Esophagus (tissue), 2 donors: ENCODE data around the gene CAP2. TPM values are rescaled to one million over a fixed set of nuclear protein-coding genes. Genes with fewer than 3 reads are reported as not detected.
A peak's percentile ranks its signal among the peaks of the same experiment; 100 is the strongest.

ENCODE experiments used
- H3K27ac ChIP-seq, 2 donors: one replicate each; pipeline ENCODE4 v1.5.1; 2013; ENCODE audit warnings: low read depth in 2 of 2, mild to moderate bottlenecking in 2 of 2, inconsistent platforms in 1 of 2, low read length in 1 of 2, moderate library complexity in 1 of 2
- H3K27me3 ChIP-seq, 2 donors: one replicate each; pipeline ENCODE4 v1.6.1; 2013; ENCODE audit warnings: low read length in 2 of 2, control low read depth in 1 of 2, mild to moderate bottlenecking in 1 of 2; ENCODE audit not compliant: insufficient read depth in 2 of 2, control insufficient read depth in 1 of 2
- H3K36me3 ChIP-seq, 2 donors: one replicate each; pipeline ENCODE4 v1.6.1; 2013; ENCODE audit warnings: low read length in 1 of 2; ENCODE audit not compliant: control insufficient read depth in 2 of 2, insufficient read depth in 2 of 2
- H3K4me1 ChIP-seq, 2 donors: one replicate each; pipeline ENCODE4 v1.6.1; 2013; ENCODE audit warnings: low read length in 1 of 2; ENCODE audit not compliant: control insufficient read depth in 2 of 2, insufficient read depth in 2 of 2
- H3K4me3 ChIP-seq, 2 donors: one replicate each; pipeline ENCODE4 v1.5.1; 2013; ENCODE audit warnings: low read length in 2 of 2, mild to moderate bottlenecking in 2 of 2, low read depth in 1 of 2, moderate library complexity in 1 of 2
- H3K9me3 ChIP-seq, 2 donors: one replicate each; pipeline ENCODE4 v1.6.1; 2013; ENCODE audit warnings: mild to moderate bottlenecking in 2 of 2, low read depth in 1 of 2, low read length in 1 of 2, moderate library complexity in 1 of 2; ENCODE audit not compliant: control insufficient read depth in 2 of 2, insufficient read depth in 1 of 2
- WGBS, 2 donors: extraction: QIAGEN DNeasy Blood & Tissue Kit; methylation state at CpG; one replicate each; pipeline ENCODE4 v1.1.7; 2013; 5-methylcytosine and 5-hydroxymethylcytosine counted together
- polyA plus RNA-seq, 2 donors: library from polyadenylated mRNA; stranded (reverse); fragments of 200-250 nt; gene quantifications; one replicate each; pipeline ENCODE4 v1.2.3, GENCODE V29; 2013
- donor health status: healthy with polysubstance abuse.
- donor health status: Bipolar disorder and iron deficiency.

CAP2 gene
- polyA plus RNA-seq, 2 donors, result 4.8 to 5.7 TPM

DNA sequence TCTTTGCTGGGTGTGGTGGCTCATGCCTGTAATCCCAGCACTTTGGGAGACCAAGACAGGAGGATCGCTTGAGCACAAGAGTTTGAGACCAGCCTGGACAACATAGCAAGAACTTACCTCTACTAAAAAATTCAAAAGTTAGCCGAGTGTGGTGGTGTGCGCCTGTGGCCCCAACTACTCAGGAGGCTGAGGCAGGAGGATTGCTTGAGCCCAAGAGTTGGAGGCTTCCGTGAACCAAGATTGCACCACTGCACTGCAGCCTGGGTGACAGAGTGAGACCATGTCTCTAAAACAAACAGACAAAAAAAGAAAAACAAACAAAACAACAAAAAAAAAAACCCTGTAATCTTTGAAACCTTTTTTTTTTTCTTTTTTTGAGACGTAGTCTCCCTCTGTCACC, 67.5 kb downstream of the CAP2 start:
- no peaks in the 10 kb centered on the region for H3K4me1 ChIP-seq
- H3K36me3 ChIP-seq, result no peaks in the 10 kb centered on the region
- WGBS, 2 donors, result 95 to 96% methylated on average over 5 of the region's 5 CpGs
- no peaks in the 10 kb centered on the region for H3K27me3 ChIP-seq
- H3K9me3 ChIP-seq, result no peaks in the 10 kb centered on the region
- H3K27ac ChIP-seq, result no peak overlapping the region
- H3K4me3 ChIP-seq, result no peak overlapping the region

DNA sequence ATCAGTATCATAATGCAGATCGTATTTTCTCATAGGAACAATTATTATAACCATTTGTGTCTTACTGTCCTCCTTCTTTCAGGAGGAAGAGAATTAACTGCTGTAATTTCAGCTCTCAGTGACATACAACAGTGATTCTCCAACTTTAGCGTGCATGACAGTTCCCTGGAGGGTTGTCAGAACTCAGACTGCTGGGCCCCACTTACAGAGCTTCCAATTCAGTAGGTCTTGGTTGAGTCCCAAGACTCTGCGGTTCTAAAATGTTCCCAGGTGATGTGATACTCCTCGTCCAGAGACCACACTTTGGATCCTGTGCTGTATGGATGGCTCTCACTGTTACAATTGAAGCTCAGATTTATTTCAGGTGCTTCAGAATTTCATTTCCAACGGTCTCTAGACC, 72.8 kb downstream of the CAP2 start:
- WGBS, 2 donors, result 89 to 90% methylated on average over 5 of the region's 5 CpGs
- Histone ChIP-seq H3K36me3 (no peaks in the 10 kb centered on the region), H3K27ac (no peak overlapping the region), H3K27me3 (no peaks in the 10 kb centered on the region), H3K4me1 (no peaks in the 10 kb centered on the region), H3K9me3 (no peaks in the 10 kb centered on the region), H3K4me3 (no peak overlapping the region)

DNA sequence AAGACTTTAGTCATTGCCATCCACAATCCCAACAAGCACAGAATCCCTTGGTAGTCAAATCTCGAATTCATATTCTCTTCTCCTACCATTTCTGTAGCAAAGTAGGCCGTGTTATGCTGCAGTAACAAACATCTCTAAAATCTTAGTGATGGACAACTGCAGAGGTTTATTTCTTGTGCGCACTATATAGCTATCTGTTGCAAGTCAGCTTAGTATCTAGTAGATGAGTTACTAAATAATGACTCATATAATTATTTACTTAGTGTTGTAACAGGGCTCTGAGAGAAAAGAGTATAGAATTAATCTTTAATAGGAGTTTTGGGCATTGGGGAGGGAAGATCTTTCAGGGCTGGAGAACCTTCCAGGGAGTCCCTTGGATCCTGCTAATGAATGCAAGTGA, 73.3 kb downstream of the CAP2 start:
- 86 to 90% methylated on average over 3 of the region's 3 CpGs for WGBS, 2 donors
- H3K4me1 ChIP-seq, result no peaks in the 10 kb centered on the region

DNA sequence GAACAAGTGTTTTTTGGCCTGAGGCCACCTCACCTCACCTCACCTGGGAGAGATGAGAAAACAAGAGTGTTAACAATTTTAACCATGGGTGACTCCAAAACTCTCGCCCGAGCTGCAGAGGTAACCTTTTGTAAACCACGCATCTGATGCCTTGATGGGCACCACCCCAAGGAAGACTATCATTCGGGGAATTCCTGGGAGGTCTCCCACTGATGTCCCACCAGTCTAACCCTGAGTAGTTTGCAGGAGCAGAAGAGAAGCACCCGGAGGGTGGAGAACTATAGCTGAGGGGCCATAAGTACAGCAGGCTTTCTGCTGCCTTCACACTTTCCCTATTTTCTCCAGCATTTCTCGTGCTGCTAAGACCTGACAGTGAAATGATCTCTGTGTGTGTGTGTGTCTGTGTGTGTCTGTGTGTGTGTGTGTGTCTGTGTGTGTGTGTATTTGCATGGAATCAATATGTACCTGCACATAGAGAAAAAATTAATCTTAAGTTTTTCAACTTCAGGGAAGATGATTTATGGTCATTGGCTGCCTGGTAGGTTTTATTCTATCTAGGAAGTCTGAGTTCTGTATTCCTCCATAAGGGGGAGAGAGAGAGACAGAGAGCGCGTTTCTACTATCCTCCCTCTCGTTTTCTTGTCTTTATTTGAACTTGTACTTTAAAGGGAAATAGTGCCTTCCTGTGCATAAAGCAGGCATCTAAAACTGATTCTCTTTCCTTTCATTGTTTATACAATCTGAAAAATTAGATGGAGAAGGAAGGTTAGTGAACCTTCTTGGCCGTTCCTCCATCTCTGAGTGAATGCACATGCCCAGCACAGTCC, 75.8 kb downstream of the CAP2 start:
- H3K4me1 ChIP-seq, result no peaks in the 10 kb centered on the region
- no peaks in the 10 kb centered on the region for H3K36me3 ChIP-seq
- WGBS, 2 donors, result 70 to 76% methylated on average over 10 of the region's 10 CpGs
- no peaks in the 10 kb centered on the region for H3K9me3 ChIP-seq
- H3K27ac ChIP-seq, result no peak overlapping the region
- H3K4me3 ChIP-seq, result no peak overlapping the region
- no peaks in the 10 kb centered on the region for H3K27me3 ChIP-seq

More for the DNA sequence above, 73.3 kb downstream of the CAP2 start:
- Histone ChIP-seq H3K36me3 (no peaks in the 10 kb centered on the region), H3K27me3 (no peaks in the 10 kb centered on the region), H3K9me3 (no peaks in the 10 kb centered on the region), H3K27ac (no peak overlapping the region), H3K4me3 (no peak overlapping the region)

DNA sequence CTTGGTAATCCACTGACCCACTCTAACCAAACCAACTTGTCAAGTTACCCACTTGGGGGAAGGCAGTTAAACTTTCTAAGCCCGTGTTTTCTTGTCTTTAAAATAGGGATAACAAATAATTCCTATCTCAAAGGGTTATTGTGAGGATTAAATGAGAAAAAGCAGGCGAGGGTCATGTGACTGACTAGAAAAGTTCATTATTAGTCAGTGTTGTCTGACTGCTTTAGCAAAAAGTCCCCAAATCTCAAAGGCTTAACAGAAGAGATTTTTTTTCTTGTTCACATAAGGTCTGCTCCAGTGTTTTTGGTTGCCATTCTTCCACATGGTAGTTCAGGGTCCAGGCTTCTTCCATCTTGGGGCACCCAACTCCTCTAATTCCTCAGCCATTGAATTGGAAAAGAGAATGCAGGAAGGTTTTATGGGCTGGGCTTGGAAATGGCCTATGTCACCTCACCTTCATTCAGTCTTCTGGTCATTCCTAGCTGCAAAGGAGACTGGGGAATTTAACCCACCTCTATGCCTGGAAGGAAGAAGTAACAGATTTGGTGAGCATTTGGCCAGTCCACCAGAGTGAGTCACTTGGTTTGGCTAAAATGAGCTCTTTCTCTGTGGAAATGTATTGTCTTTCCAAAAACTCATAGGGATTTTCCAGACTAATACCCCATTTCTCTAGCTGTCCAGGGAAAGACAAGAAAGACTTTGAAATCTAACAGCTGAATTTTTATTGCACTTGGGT, 77.0 kb downstream of the CAP2 start:
- no peaks in the 10 kb centered on the region for H3K27me3 ChIP-seq
- no peaks in the 10 kb centered on the region for H3K4me1 ChIP-seq
- no peak overlapping the region for H3K4me3 ChIP-seq
- no peaks in the 10 kb centered on the region for H3K9me3 ChIP-seq
- 43 to 46% methylated on average over 2 of the region's 2 CpGs for WGBS, 2 donors
- peak overlapping the region in 1 of 2 donors; percentile 38 for H3K27ac ChIP-seq
- H3K36me3 ChIP-seq, result no peaks in the 10 kb centered on the region

DNA sequence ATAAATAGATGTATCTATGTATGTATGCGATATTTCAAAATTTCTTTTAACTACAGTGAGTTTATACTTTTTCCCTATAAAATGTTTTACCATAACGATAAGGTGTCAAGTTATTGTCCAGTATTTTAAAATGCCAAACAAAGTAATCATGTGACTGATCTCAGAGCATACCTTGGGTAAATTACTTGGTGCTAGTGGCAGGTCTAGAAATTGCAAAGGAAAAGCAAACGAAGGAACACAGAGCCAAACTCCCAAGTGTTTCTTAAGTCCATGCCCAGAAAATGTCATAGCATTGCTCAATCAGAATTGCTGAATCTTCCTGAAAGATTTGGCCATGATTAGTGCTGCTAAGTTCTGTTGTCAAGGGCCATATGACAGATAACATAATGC, 77.5 kb downstream of the CAP2 start:
- Histone ChIP-seq H3K27ac (no peak overlapping the region), H3K4me1 (no peaks in the 10 kb centered on the region), H3K27me3 (no peaks in the 10 kb centered on the region), H3K9me3 (no peaks in the 10 kb centered on the region), H3K36me3 (no peaks in the 10 kb centered on the region), H3K4me3 (no peak overlapping the region)
- WGBS, 2 donors, result 51 to 56% methylated on average over 3 of the region's 3 CpGs

DNA sequence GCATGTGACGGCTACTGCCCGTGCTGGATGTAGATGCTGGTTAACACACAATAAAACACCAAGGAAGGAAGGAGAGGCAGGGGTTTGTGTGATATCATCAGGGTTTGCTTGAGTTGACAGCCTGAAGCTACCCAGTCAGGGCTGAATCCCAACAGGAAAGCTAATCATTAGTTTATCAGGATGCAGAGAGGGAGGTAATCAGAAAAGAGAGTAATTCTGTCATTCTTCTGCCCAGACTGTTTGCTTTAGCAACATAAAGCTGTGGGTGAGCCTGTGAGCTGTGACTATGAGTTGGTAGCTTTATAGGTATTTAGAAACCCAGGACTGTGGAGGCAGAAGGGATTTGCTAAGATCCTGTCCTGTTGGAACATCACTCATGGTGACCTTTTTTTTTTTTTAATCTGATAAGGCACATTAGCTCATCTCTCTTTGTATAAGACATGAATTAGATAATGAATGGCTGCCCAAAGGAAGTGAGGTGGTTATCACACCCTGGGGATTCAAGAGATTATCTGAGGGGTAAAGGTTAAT, 79.3 kb downstream of the CAP2 start:
- Histone ChIP-seq H3K27ac (peak overlapping the region in 1 of 2 donors; percentile 8), H3K27me3 (no peaks in the 10 kb centered on the region), H3K4me3 (no peak overlapping the region), H3K9me3 (no peaks in the 10 kb centered on the region), H3K4me1 (no peaks in the 10 kb centered on the region), H3K36me3 (no peaks in the 10 kb centered on the region)
- 90 to 92% methylated on average over 2 of the region's 2 CpGs for WGBS, 2 donors

DNA sequence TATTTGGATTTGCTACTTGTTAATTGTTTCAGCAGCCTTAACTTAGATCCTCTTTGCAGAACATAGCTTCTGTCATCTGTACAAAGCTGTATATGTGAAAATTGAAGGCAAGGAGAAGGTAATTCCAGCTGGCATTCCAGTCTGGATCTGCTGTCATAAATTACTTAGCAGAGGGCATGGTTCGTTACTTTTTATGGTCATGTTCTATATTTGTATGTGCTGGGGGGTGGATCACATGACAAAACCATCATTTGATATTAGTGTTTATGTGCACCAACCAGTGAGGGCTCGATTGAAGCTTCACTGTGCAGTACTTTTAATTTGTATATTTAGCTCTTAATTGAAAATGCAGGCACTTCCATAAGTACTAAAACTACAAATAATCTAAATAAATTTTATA, 80.2 kb downstream of the CAP2 start:
- no peaks in the 10 kb centered on the region for H3K36me3 ChIP-seq
- no peak overlapping the region for H3K4me3 ChIP-seq
- no peaks in the 10 kb centered on the region for H3K4me1 ChIP-seq
- H3K27me3 ChIP-seq, result no peaks in the 10 kb centered on the region
- H3K9me3 ChIP-seq, result no peaks in the 10 kb centered on the region
- 49 to 50% methylated on average over 2 of the region's 2 CpGs for WGBS, 2 donors
- no peak overlapping the region for H3K27ac ChIP-seq

DNA sequence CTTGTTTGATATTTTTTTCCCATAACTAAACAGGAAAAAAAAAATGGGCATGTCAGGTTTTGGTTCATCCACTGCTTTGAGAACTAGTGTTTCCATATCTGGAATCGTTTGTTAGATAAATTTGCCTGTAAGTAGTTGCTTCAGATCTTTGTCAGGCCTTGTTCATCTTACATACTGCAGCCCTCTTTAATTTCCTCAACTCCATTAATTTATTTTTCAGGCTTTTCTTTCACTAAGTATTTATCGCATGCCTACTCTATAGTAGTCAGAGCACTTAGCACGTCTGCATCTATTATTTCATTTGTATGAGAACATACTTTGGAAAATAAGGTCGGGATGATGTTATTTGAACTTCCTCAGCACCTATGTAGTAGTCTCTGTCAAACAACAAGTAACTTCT, 80.9 kb downstream of the CAP2 start:
- peaks cover 0 to 4% of the 10 kb centered on the region in 2 donors for H3K36me3 ChIP-seq
- no peak overlapping the region for H3K4me3 ChIP-seq
- H3K4me1 ChIP-seq, result no peaks in the 10 kb centered on the region
- H3K9me3 ChIP-seq, result no peaks in the 10 kb centered on the region
- 73 to 75% methylated on average over 4 of the region's 4 CpGs for WGBS, 2 donors
- H3K27ac ChIP-seq, result no peak overlapping the region
- no peaks in the 10 kb centered on the region for H3K27me3 ChIP-seq
